ENCODE measurements around the gene ATP5PB.

Gene ATP5PB

GRCh38 chr1:111488669-111489068 lies 39.4 kb downstream of the ATP5PB start:
- no peak for TF ChIP-seq CTCF (IDR thresholded peaks at IDR 0.05; ENCODE audit: control insufficient read depth, extremely low read depth, insufficient read depth)
- no peak for DNase-seq (ENCODE audit: low read depth)
- H3K4me3 ChIP-seq (ENCODE audit: low read depth, low read length) = no peak overlapping the region

GRCh38 chr1:111489604-111490003 lies 40.3 kb downstream of the ATP5PB start:
- DNase-seq (ENCODE audit: low read depth) = no peak
- no peak for TF ChIP-seq CTCF (IDR thresholded peaks at IDR 0.05; ENCODE audit: control insufficient read depth, extremely low read depth, insufficient read depth)
- H3K4me3 ChIP-seq (ENCODE audit: low read depth, low read length) = no peak overlapping the region

GRCh38 chr1:111490220-111490619 lies 41.0 kb downstream of the ATP5PB start:
- no peak overlapping the region for H3K4me3 ChIP-seq (ENCODE audit: low read depth, low read length)
- no peak for DNase-seq (ENCODE audit: low read depth)
- no peak for TF ChIP-seq CTCF (IDR thresholded peaks at IDR 0.05; ENCODE audit: control insufficient read depth, extremely low read depth, insufficient read depth)

- no peak for DNase-seq (ENCODE audit: low read depth)
- no peak for TF ChIP-seq CTCF (IDR thresholded peaks at IDR 0.05; ENCODE audit: control insufficient read depth, extremely low read depth, insufficient read depth)
- no peak overlapping the region for H3K4me3 ChIP-seq (ENCODE audit: low read depth, low read length)
Measured at GRCh38 chr1:111491070-111491469, 41.8 kb downstream of the ATP5PB start.

- H3K4me3 ChIP-seq (ENCODE audit: low read depth, low read length) = no peak overlapping the region
- no peak for TF ChIP-seq CTCF (IDR thresholded peaks at IDR 0.05; ENCODE audit: control insufficient read depth, extremely low read depth, insufficient read depth)
- no peak for DNase-seq (ENCODE audit: low read depth)
Measured at GRCh38 chr1:111496398-111496797, 47.1 kb downstream of the ATP5PB start.

- DNase-seq (ENCODE audit: low read depth) = no peak
- H3K4me3 ChIP-seq (ENCODE audit: low read depth, low read length) = no peak overlapping the region
- no peak for TF ChIP-seq CTCF (IDR thresholded peaks at IDR 0.05; ENCODE audit: control insufficient read depth, extremely low read depth, insufficient read depth)
Measured at GRCh38 chr1:111497592-111497991, 48.3 kb downstream of the ATP5PB start.

GRCh38 chr1:111499026-111499785 lies 49.9 kb downstream of the ATP5PB start:
- TF ChIP-seq CTCF (IDR thresholded peaks at IDR 0.05; ENCODE audit: control insufficient read depth, extremely low read depth, insufficient read depth) = no peak
- no peak for DNase-seq (ENCODE audit: low read depth)
- H3K4me3 ChIP-seq (ENCODE audit: low read depth, low read length) = no peak overlapping the region
